K562 (cell line): ENCODE data around the gene CFAP20DC. TPM values are rescaled to one million over a fixed set of nuclear protein-coding genes. Genes with fewer than 3 reads are reported as not detected.

Source experiments
- ATAC-seq: fragments of 200-7000 bp; cut with Tn5 transposase; 3 replicates; pipeline ENCODE4 v1.9.1; 2020; ENCODE audit warnings: moderate library complexity
- BruUV-seq: library from RNA; stranded (reverse); fragments of 400-500 nt; replicated peaks from 2 replicates; lab custom pipeline; 2021; lab: Mats Ljungman, UMichigan
- CTCF ChIA-PET: fragments of 300-600 bp; formaldehyde crosslinking; extraction: SDS; loops from one replicate; lab custom pipeline; 2021; ENCODE audit warnings: low intra/inter-chr PET ratio; lab: Yijun Ruan, JAX
- POLR2A ChIA-PET: fragments of 300-600, 350-650 bp; sonication (Branson Sonifier 250); formaldehyde crosslinking; extraction: SDS; loops from one replicate; lab custom pipeline; 2021; ENCODE audit warnings: antibody characterized with exemption, inconsistent platforms; lab: Yijun Ruan, JAX
- DNase-seq, 4 experiments: peaks; one replicate each; pipeline versions ENCODE4 v3.0.0 to v3.0.0-alpha.2; 2011 to 2018; ENCODE audit warnings: low spot score in 3 of 4, mixed read lengths in 3 of 4; ENCODE audit errors: extremely low read depth in 1 of 4
- FAIRE-seq: peaks from 2 replicates; lab custom pipeline; 2011; peaks lifted over from hg19 to GRCh38; lab: Jason Lieb, UNC
- H2AFZ ChIP-seq: 2 replicates; pipeline ENCODE4 v1.6.0; 2011; ENCODE audit warnings: low read depth, low read length, control low read depth, inconsistent platforms
- H3K27ac ChIP-seq: fragments of 200-600 bp; 3 replicates; pipeline ENCODE4 v1.8.0; 2011; ENCODE audit warnings: low read depth, mild to moderate bottlenecking, control low read depth, inconsistent platforms, low read length, moderate library complexity, mixed read lengths; ENCODE audit errors: extremely low read depth
- H3K27me3 ChIP-seq, 2 experiments: fragments of 300-600 bp in 1 of 2; 2 replicates in 1 of 2; 3 replicates in 1 of 2; pipeline versions ENCODE4 v1.6.0 to v1.8.0; 2011; ENCODE audit warnings: inconsistent platforms in 2 of 2, low read length in 2 of 2, mild to moderate bottlenecking in 1 of 2, mixed read lengths in 1 of 2, moderate library complexity in 1 of 2; ENCODE audit not compliant: control insufficient read depth in 2 of 2, insufficient read depth in 2 of 2
- H3K36me3 ChIP-seq: fragments of 300-600 bp; 3 replicates; pipeline ENCODE4 v1.8.0; 2011; ENCODE audit warnings: mild to moderate bottlenecking, low read length, inconsistent platforms; ENCODE audit not compliant: control insufficient read depth, insufficient read depth
- H3K4me1 ChIP-seq, 2 experiments: fragments of 200-600 bp in 1 of 2; replicated peaks in 1 of 2; 2 replicates in 1 of 2; 3 replicates in 1 of 2; pipeline versions ENCODE4 v1.5.1 to v1.8.0; 2011; ENCODE audit warnings: inconsistent platforms in 2 of 2, low read length in 2 of 2, mild to moderate bottlenecking in 1 of 2, mixed read lengths in 1 of 2, moderate library complexity in 1 of 2; ENCODE audit not compliant: control insufficient read depth in 2 of 2, insufficient read depth in 2 of 2
- H3K4me2 ChIP-seq: 2 replicates; pipeline ENCODE4 v1.6.1; 2011; ENCODE audit warnings: low read length, control low read depth, inconsistent platforms, mixed read lengths; ENCODE audit not compliant: insufficient read depth
- H3K4me3 ChIP-seq: fragments of 200-600 bp; sonication (generic), shearing (Covaris generic); 2 replicates; pipeline ENCODE4 v1.5.1; 2016; ENCODE audit warnings: control low read depth, inconsistent platforms
- H3K79me2 ChIP-seq: fragments of 200-600 bp; 3 replicates; pipeline ENCODE4 v1.8.0; 2011; ENCODE audit warnings: low read length, inconsistent platforms; ENCODE audit not compliant: control insufficient read depth, insufficient read depth
- H3K9ac ChIP-seq, 2 experiments: 2 replicates each; pipeline versions ENCODE4 v1.6.0 to v1.6.1; 2011; ENCODE audit warnings: low read depth in 2 of 2, low read length in 2 of 2, control low read depth in 1 of 2, inconsistent platforms in 1 of 2, mild to moderate bottlenecking in 1 of 2, mixed read lengths in 1 of 2; ENCODE audit not compliant: insufficient read depth in 1 of 2
- H3K9me1 ChIP-seq: one replicate; pipeline ENCODE4 v1.6.0; 2011; ENCODE audit warnings: inconsistent platforms, mild to moderate bottlenecking, low read length, moderate library complexity; ENCODE audit not compliant: control insufficient read depth, insufficient read depth
- H3K9me3 ChIP-seq: replicated peaks from 2 replicates; pipeline ENCODE4 v1.5.1; 2011; ENCODE audit warnings: low read depth, low read length, inconsistent platforms; ENCODE audit not compliant: control insufficient read depth, insufficient read depth
- H4K20me1 ChIP-seq: replicated peaks from 2 replicates; pipeline ENCODE4 v1.6.1; 2011; ENCODE audit warnings: low read length, inconsistent platforms, mixed read lengths; ENCODE audit not compliant: control insufficient read depth, insufficient read depth
- MAFG ChIP-seq: fragments of 450-650 bp; conservative IDR thresholded peaks from 2 replicates; pipeline ENCODE4 v1.6.1; 2016; ENCODE audit warnings: missing genetic modification characterization, missing compliant biosample characterization
- in situ Hi-C: fragments of 300-500 bp; cut with MboI; formaldehyde crosslinking; loops from 4 replicates; pipeline ENCODE4 v1.15.0; 2018; ENCODE audit warnings: inconsistent platforms, mixed read lengths
- intact Hi-C: fragments of 100-400 bp; cut with micrococcal nuclease; formaldehyde crosslinking; loops from 2 replicates; pipeline ENCODE4 v1.14.2; 2022
- polyA plus RNA-seq, 8 experiments: library from polyadenylated mRNA; depleted of rRNA in 4 of 8; stranded (reverse) in 5 of 8; unstranded in 3 of 8; fragments of >200 nt; fragmentation: Nextera tagmentation in 2 of 8; fragmentation: Illumina TruSeq in 1 of 8; extraction: Ambion mirVana in 2 of 8; extraction: Trizol in 1 of 8; gene quantifications; 2 replicates each; pipeline versions ENCODE4 v1.2.1 to v1.2.3, GENCODE V29; 2011 to 2014; ENCODE audit warnings: inconsistent platforms in 1 of 8, missing spikeins in 1 of 8
- total RNA-seq, 7 experiments: library from RNA; depleted of rRNA in 6 of 7; stranded (reverse); fragments of >200 nt in 6 of 7; fragmentation: Illumina TruSeq in 2 of 7; extraction: Trizol in 2 of 7; gene quantifications; 2 replicates each; pipeline versions ENCODE4 v1.2.1 to v1.2.3, GENCODE V29; 2011 to 2021; ENCODE audit warnings: low replicate concordance in 1 of 7
- TF ChIP-seq, protein P1 (sequence below): fragments of 250-450 bp; sonication (Bioruptor Pico); IDR thresholded peaks from 2 replicates; pipeline ENCODE4 v1.5.0; 2021; ENCODE audit warnings: mild to moderate bottlenecking, moderate library complexity

The CFAP20DC gene
- total and polyA plus RNA-seq, 9 of the 15 experiments (the other 6 are each of a cell fraction or from before 2014, with no cell fraction given) = 1.6 to 5.9 (median 4.6) TPM

GRCh38 chr3:58697561-58697960 is 352.3 kb downstream of the CFAP20DC start:
- H4K20me1 ChIP-seq = no peaks in the 10 kb centered on the region
- no peaks in the 10 kb centered on the region for H3K4me1 ChIP-seq
- DNase-seq (no peak), ATAC-seq (no peak), FAIRE-seq (no peak)
- no peak overlapping the region for H3K27ac ChIP-seq
- CTCF ChIA-PET = no interaction called here
- H3K9me1 ChIP-seq = no peaks in the 10 kb centered on the region
- H2AFZ ChIP-seq = no peak overlapping the region
- no peak overlapping the region for H3K9ac ChIP-seq
- H3K27me3 ChIP-seq = no peaks in the 10 kb centered on the region
- H3K4me2 ChIP-seq = no peak overlapping the region
- H3K36me3 ChIP-seq = no peaks in the 10 kb centered on the region
- H3K9me3 ChIP-seq = no peaks in the 10 kb centered on the region
- no peak overlapping the region for H3K4me3 ChIP-seq
- H3K79me2 ChIP-seq = no peaks in the 10 kb centered on the region
- intact Hi-C loops (no loop called here), in situ Hi-C loops (no loop called here)
- TF ChIP-seq, protein P1, sequence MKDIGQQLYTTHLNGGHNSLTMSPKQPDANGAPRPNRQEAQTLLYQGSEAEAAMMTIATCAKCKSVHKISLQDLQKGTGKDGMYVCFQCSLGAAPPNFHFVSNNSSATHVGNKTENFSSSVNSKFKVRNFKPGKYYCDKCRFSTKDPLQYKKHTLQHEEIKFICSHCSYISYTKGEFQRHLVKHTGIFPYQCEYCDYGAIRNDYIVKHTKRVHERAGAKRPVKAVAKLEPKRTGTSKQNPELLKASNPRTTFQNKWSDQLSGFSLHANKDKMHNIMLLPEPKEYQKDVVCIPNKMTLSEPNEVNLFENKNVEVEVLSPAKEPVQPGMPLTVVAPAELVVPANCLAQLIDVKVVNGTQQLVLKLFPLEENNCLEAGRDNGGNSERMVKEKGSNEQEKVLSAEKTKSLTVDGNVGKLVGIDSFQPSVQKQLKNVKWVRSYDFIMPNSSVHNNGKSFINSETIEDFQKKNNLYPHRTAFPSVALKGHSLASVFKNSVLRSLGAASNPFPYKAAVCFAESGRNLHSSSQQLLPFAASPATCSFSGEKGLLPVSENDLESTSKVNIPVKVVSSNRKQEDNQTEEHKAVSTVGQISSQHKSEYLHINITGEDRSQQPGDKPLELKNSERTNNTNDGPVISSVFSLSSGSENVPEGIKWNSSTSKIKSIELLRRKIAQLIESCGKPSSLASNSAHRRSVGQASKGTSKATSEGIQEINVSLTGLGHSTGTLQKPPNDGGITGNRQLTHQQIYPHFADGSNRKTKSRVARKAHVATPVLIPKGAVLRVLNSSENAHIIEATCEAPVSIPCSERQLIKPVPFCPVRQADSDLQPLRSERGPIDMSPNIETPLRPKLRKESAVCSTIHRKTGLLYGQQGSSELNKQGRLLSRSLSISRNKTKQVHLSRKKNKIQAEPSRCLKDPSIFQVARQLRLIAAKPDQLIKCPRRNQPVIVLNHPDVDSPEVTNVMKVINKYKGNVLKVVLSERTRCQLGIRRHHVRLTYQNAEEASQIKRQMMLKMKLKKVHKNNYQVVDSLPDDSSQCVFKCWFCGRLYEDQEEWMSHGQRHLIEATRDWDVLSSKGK (CRISPR knock-in tag) = no peak
- 0 out of 2 replicates have a peak, but pooled peaks have one; percentile 27 for TF ChIP-seq MAFG (tag)
- BruUV-seq = no TSS peak
- POLR2A ChIA-PET = no interaction called here
